ENCODE data around the gene PHF21B. TPM values are rescaled to one million over a fixed set of nuclear protein-coding genes. Genes with fewer than 3 reads are reported as not detected.

The PHF21B gene
- total RNA-seq, 1 donor from 2014 or later = 37.4 TPM

- no peak for TF ChIP-seq CTCF (IDR thresholded peaks at IDR 0.05; ENCODE audit: unreplicated experiment)
- H3K27me3 Mint-ChIP-seq = no peaks in the 10 kb centered on the region
- no peak for DNase-seq (ENCODE audit: low spot score, unreplicated experiment)
- no peaks in the 10 kb centered on the region for H3K36me3 Mint-ChIP-seq (ENCODE audit: insufficient read depth)
- H3K27ac Mint-ChIP-seq = no peak overlapping the region
- no peak overlapping the region for H3K4me3 Mint-ChIP-seq (ENCODE audit: low read depth)
- no peaks in the 10 kb centered on the region for H3K9me3 Mint-ChIP-seq (ENCODE audit: low read depth)
- H3K4me1 Mint-ChIP-seq (ENCODE audit: low read depth) = no peaks in the 10 kb centered on the region
Measured at GRCh38 chr22:44933666-44934453, 75.9 kb downstream of the PHF21B start.

GRCh38 chr22:44932493-44932892 is 77.3 kb downstream of the PHF21B start:
- Mint-ChIP-seq H3K4me1 (ENCODE audit: low read depth) (peaks cover 9% of the 10 kb centered on the region), H3K36me3 (ENCODE audit: insufficient read depth) (no peaks in the 10 kb centered on the region), H3K27me3 (no peaks in the 10 kb centered on the region), H3K9me3 (ENCODE audit: low read depth) (no peaks in the 10 kb centered on the region), H3K27ac (no peak overlapping the region), H3K4me3 (ENCODE audit: low read depth) (no peak overlapping the region)
- no peak for DNase-seq (ENCODE audit: low spot score, unreplicated experiment)
- no peak for TF ChIP-seq CTCF (IDR thresholded peaks at IDR 0.05; ENCODE audit: unreplicated experiment)

GRCh38 chr22:44931766-44932165 is 78.0 kb downstream of the PHF21B start:
- no peak for DNase-seq (ENCODE audit: low spot score, unreplicated experiment)
- no peak for TF ChIP-seq CTCF (IDR thresholded peaks at IDR 0.05; ENCODE audit: unreplicated experiment)
- Mint-ChIP-seq H3K27ac (no peak overlapping the region), H3K36me3 (ENCODE audit: insufficient read depth) (no peaks in the 10 kb centered on the region), H3K4me3 (ENCODE audit: low read depth) (no peak overlapping the region), H3K9me3 (ENCODE audit: low read depth) (no peaks in the 10 kb centered on the region), H3K27me3 (no peaks in the 10 kb centered on the region), H3K4me1 (ENCODE audit: low read depth) (peaks cover 11% of the 10 kb centered on the region)

- Mint-ChIP-seq H3K36me3 (ENCODE audit: insufficient read depth) (no peaks in the 10 kb centered on the region), H3K4me3 (ENCODE audit: low read depth) (no peak overlapping the region), H3K27ac (no peak overlapping the region), H3K27me3 (no peaks in the 10 kb centered on the region), H3K9me3 (ENCODE audit: low read depth) (no peaks in the 10 kb centered on the region), H3K4me1 (ENCODE audit: low read depth) (peaks cover 11% of the 10 kb centered on the region)
- no peak for DNase-seq (ENCODE audit: low spot score, unreplicated experiment)
- no peak for TF ChIP-seq CTCF (IDR thresholded peaks at IDR 0.05; ENCODE audit: unreplicated experiment)
Measured at GRCh38 chr22:44931077-44931540, 78.7 kb downstream of the PHF21B start.

- TF ChIP-seq CTCF (IDR thresholded peaks at IDR 0.05; ENCODE audit: unreplicated experiment) = no peak
- DNase-seq (ENCODE audit: low spot score, unreplicated experiment) = no peak
- Mint-ChIP-seq H3K27me3 (no peaks in the 10 kb centered on the region), H3K27ac (no peak overlapping the region), H3K36me3 (ENCODE audit: insufficient read depth) (no peaks in the 10 kb centered on the region), H3K4me3 (ENCODE audit: low read depth) (no peak overlapping the region), H3K9me3 (ENCODE audit: low read depth) (no peaks in the 10 kb centered on the region), H3K4me1 (ENCODE audit: low read depth) (peaks cover 11% of the 10 kb centered on the region)
Measured at GRCh38 chr22:44930711-44931035, 79.1 kb downstream of the PHF21B start.
